WTC11 (cell line): ENCODE measurements around the gene DDO.

Source experiments
- SP1 ChIP-seq: sonication (generic); formaldehyde crosslinking; conservative IDR thresholded peaks from 2 replicates; pipeline ENCODE4 v1.8.1; 2022; ENCODE audit warnings: missing genetic modification reagents
- TEAD4 ChIP-seq: sonication (generic); formaldehyde crosslinking; IDR thresholded peaks from 2 replicates; pipeline ENCODE4 v1.8.0; 2022; ENCODE audit warnings: mild to moderate bottlenecking, missing genetic modification reagents
- TF ChIP-seq, protein P1 (sequence below): fragments of 200-600 bp; IDR thresholded peaks from 2 replicates; pipeline ENCODE4 v1.8.0; 2022; ENCODE audit warnings: antibody characterized with exemption
- TF ChIP-seq, protein P2 (sequence below): fragments of 250-450 bp; sonication (Bioruptor Pico); IDR thresholded peaks from 2 replicates; pipeline ENCODE4 v1.9.0; 2021; ENCODE audit warnings: mild to moderate bottlenecking, borderline replicate concordance

DNA sequence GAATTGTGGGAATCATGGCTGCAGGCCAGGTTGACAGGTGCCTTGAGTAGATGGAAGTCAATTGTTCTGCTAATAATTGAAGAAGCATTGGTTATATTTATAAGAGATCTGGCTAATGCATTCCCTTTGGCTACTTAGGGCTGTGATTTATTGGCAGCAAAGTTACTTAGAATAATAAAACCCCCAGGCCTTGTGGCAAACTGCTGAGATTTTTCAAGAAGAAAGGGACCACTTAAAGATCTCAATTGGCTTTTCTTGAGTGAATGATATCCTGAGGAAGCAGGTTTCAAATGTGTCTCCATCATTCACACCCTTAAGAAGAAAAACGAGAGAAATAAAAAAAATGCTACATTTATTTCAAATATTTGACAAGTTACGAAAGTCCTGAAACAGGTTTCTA is 27.4 kb downstream of the DDO start:
- TF ChIP-seq, protein P1, sequence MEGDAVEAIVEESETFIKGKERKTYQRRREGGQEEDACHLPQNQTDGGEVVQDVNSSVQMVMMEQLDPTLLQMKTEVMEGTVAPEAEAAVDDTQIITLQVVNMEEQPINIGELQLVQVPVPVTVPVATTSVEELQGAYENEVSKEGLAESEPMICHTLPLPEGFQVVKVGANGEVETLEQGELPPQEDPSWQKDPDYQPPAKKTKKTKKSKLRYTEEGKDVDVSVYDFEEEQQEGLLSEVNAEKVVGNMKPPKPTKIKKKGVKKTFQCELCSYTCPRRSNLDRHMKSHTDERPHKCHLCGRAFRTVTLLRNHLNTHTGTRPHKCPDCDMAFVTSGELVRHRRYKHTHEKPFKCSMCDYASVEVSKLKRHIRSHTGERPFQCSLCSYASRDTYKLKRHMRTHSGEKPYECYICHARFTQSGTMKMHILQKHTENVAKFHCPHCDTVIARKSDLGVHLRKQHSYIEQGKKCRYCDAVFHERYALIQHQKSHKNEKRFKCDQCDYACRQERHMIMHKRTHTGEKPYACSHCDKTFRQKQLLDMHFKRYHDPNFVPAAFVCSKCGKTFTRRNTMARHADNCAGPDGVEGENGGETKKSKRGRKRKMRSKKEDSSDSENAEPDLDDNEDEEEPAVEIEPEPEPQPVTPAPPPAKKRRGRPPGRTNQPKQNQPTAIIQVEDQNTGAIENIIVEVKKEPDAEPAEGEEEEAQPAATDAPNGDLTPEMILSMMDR, result no peak
- TF ChIP-seq, protein P2, sequence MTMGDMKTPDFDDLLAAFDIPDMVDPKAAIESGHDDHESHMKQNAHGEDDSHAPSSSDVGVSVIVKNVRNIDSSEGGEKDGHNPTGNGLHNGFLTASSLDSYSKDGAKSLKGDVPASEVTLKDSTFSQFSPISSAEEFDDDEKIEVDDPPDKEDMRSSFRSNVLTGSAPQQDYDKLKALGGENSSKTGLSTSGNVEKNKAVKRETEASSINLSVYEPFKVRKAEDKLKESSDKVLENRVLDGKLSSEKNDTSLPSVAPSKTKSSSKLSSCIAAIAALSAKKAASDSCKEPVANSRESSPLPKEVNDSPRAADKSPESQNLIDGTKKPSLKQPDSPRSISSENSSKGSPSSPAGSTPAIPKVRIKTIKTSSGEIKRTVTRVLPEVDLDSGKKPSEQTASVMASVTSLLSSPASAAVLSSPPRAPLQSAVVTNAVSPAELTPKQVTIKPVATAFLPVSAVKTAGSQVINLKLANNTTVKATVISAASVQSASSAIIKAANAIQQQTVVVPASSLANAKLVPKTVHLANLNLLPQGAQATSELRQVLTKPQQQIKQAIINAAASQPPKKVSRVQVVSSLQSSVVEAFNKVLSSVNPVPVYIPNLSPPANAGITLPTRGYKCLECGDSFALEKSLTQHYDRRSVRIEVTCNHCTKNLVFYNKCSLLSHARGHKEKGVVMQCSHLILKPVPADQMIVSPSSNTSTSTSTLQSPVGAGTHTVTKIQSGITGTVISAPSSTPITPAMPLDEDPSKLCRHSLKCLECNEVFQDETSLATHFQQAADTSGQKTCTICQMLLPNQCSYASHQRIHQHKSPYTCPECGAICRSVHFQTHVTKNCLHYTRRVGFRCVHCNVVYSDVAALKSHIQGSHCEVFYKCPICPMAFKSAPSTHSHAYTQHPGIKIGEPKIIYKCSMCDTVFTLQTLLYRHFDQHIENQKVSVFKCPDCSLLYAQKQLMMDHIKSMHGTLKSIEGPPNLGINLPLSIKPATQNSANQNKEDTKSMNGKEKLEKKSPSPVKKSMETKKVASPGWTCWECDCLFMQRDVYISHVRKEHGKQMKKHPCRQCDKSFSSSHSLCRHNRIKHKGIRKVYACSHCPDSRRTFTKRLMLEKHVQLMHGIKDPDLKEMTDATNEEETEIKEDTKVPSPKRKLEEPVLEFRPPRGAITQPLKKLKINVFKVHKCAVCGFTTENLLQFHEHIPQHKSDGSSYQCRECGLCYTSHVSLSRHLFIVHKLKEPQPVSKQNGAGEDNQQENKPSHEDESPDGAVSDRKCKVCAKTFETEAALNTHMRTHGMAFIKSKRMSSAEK (CRISPR knock-in tag), result no peak
- TF ChIP-seq TEAD4 (CRISPR knock-in tag), result no peak
- no peak for TF ChIP-seq SP1 (CRISPR knock-in tag)
